Spleen (tissue), 7 donors: ENCODE measurements around the gene EGFR.

Experiments used
- POLR2A ChIP-seq, 3 donors: fragments of 450-650 bp; IDR thresholded peaks; one replicate each; pipeline ENCODE4 v1.5.1; 2017; ENCODE audit warnings: antibody characterized with exemption in 3 of 3, mild to moderate bottlenecking in 1 of 3
- POLR2AphosphoS5 ChIP-seq, 3 donors: sonication (generic); formaldehyde crosslinking; IDR thresholded peaks; one replicate each; pipeline ENCODE4 v1.5.1; 2017; ENCODE audit warnings: antibody characterized with exemption in 3 of 3
- TF ChIP-seq, protein P1 (sequence below), 11 experiments: fragments of 200-600 bp in 7 of 11; fragments of 450-650 bp in 4 of 11; sonication (generic) in 4 of 11; IDR thresholded peaks in 8 of 11; conservative IDR thresholded peaks in 3 of 11; 1 replicate in 7 of 11; 2 replicates in 4 of 11; pipeline versions ENCODE4 v1.4.0 to v1.8.0; 2016 to 2021; ENCODE audit warnings: antibody characterized with exemption in 11 of 11, inconsistent platforms in 4 of 11, mild to moderate bottlenecking in 1 of 11
- donor health status: DM: no; HTN: no; CAD: no; lungs with moderate emphysema.
- donor health status: DM: no; HTN: no; CAD: no.
- donor health status: DM: no; HTN: no; CAD: no.

DNA sequence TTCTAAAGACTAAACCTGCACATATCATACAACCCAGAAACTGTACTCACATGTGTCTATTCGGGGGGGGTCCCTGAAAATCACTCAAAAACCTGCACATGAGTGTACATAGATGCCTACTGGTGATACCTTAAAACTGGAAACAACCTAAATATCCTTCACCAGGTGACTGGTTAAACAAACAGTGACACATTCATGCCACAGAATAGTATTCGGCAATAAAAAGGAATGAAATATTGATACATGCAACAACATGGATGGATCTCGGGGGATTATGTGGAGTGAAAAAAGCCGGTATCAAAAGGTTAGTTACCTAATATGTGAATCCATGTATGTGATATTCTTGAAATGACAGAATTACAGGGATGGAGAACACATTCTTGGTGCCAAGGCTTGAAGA, 32.1 kb upstream of the EGFR start:
- TF ChIP-seq, protein P1, sequence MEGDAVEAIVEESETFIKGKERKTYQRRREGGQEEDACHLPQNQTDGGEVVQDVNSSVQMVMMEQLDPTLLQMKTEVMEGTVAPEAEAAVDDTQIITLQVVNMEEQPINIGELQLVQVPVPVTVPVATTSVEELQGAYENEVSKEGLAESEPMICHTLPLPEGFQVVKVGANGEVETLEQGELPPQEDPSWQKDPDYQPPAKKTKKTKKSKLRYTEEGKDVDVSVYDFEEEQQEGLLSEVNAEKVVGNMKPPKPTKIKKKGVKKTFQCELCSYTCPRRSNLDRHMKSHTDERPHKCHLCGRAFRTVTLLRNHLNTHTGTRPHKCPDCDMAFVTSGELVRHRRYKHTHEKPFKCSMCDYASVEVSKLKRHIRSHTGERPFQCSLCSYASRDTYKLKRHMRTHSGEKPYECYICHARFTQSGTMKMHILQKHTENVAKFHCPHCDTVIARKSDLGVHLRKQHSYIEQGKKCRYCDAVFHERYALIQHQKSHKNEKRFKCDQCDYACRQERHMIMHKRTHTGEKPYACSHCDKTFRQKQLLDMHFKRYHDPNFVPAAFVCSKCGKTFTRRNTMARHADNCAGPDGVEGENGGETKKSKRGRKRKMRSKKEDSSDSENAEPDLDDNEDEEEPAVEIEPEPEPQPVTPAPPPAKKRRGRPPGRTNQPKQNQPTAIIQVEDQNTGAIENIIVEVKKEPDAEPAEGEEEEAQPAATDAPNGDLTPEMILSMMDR (IDR thresholded peaks at IDR 0.05 in 8 of 11, conservative IDR thresholded peaks at IDR 0.05 in 3 of 11), result no peak
- TF ChIP-seq POLR2A (IDR thresholded peaks at IDR 0.05) (no peak), POLR2AphosphoS5 (IDR thresholded peaks at IDR 0.05) (no peak)
